ENCODE results near the gene SUMO2. TPM values are rescaled to one million over a fixed set of nuclear protein-coding genes. Genes with fewer than 3 reads are reported as not detected.
"Not testable (repeated sequence)": the region's sequence is repeated elsewhere in the genome, so short reads cannot be mapped to it uniquely, and the experiment has no call there.

SUMO2 gene
- total and polyA plus RNA-seq, 2 of the 4 experiments (the other 2 are of a cell fraction) = 71.3 to 83.7 TPM

- H2AFZ ChIP-seq (replicated peaks; ENCODE audit: low read length, poor library complexity) = peak overlapping the region; percentile 95
- H3K9me1 ChIP-seq (ENCODE audit: insufficient read depth, low read length) = peaks cover 12% of the 10 kb centered on the region; the same call in 1 of the 2 replicates
- H2AK9ac ChIP-seq (replicated peaks; ENCODE audit: low read depth, low read length, poor library complexity) = peak overlapping the region; percentile 68
- peak overlapping the region; percentile 64 for H2BK5ac ChIP-seq (ENCODE audit: low read depth, low read length, poor library complexity, severe bottlenecking)
- H3K79me1 ChIP-seq (ENCODE audit: low read depth in 1 of 2, low read length in 2 of 2) = peaks cover 13 to 58% of the 10 kb centered on the region in 2 experiments
- H3K27me3 ChIP-seq (ENCODE audit: control insufficient read depth, insufficient read depth, low read length); H3K9me3 ChIP-seq (ENCODE audit: control insufficient read depth, insufficient read depth, low read length); H2BK20ac ChIP-seq (ENCODE audit: low read depth, low read length); in situ Hi-C loops (cut with MboI; ENCODE audit: low sequenced_read_pairs); dilution Hi-C loops (cut with HindIII; ENCODE audit: low sequenced_read_pairs, unreplicated experiment); H3K23ac ChIP-seq (ENCODE audit: low read depth, low read length); BruUV-seq (replicated peaks); intact Hi-C loops (cut with micrococcal nuclease); DNase-seq; H2BK15ac ChIP-seq (ENCODE audit: low read depth, low read length); H3K4me1 ChIP-seq (ENCODE audit: control insufficient read depth, insufficient read depth, low read length): not testable (repeated sequence)
- POLR2A ChIA-PET (ENCODE audit: unreplicated experiment) = interaction anchor here (0.7 to 0.9 kb wide), 2 partner anchors 11 to 84 kb away, joined by 4 to 16 read pairs; no protein-coding TSS in a partner anchor
- H3K56ac ChIP-seq (ENCODE audit: extremely low read depth, insufficient read depth, low read length) = 0 out of 2 replicates have a peak overlapping the region, but pooled peaks have one; percentile 47
- 84% methylated on average over 15 of the region's 40 CpGs; no CpG with 5 or more reads in 1 of the 2 experiments for WGBS, 2 experiments (ENCODE audit: extremely low coverage in 2 of 2, insufficient read length in 1 of 2)
- H4K20me1 ChIP-seq (ENCODE audit: insufficient read depth, low read length) = peaks cover 12% of the 10 kb centered on the region; the same call in 1 of the 2 replicates
- H3K4ac ChIP-seq (ENCODE audit: low read depth, low read length) = peak overlapping the region; percentile 89
- peak; percentile 1; the same call in 1 of the 2 replicates for ATAC-seq (ENCODE audit: low read depth)
- H3K18ac ChIP-seq (ENCODE audit: low read depth, low read length) = peak overlapping the region; percentile 81
- peak overlapping the region; percentile 24; the same call in 1 of the 2 replicates for H2BK120ac ChIP-seq (ENCODE audit: low read depth, low read length)
- H3K9ac ChIP-seq (ENCODE audit: low read depth, low read length) = peak overlapping the region; percentile 85
- peak overlapping the region; percentile 87 for H3K27ac ChIP-seq (ENCODE audit: insufficient read depth, low read length)
- peak overlapping the region; percentile 91 for H3K14ac ChIP-seq (replicated peaks; ENCODE audit: low read depth, low read length)
- H4K91ac ChIP-seq (ENCODE audit: insufficient read depth, low read depth, low read length) = peak overlapping the region; percentile 61
- CTCF ChIA-PET = interaction anchor here (0.6 to 1.9 kb wide), 3 partner anchors 18 to 73 kb away, joined by 3 to 10 read pairs (median 4); no protein-coding TSS in a partner anchor
- peak overlapping the region; percentile 91 for H3K4me3 ChIP-seq (ENCODE audit: insufficient read depth, low read depth, low read length)
- peak overlapping the region; percentile 98 for H4K5ac ChIP-seq (ENCODE audit: low read depth, low read length)
- H2AK5ac ChIP-seq (ENCODE audit: low read depth, low read length) = peak overlapping the region; percentile 64
- H3K4me2 ChIP-seq (ENCODE audit: low read depth, low read length) = peak overlapping the region; percentile 80
- H3K36me3 ChIP-seq (ENCODE audit: control insufficient read depth, insufficient read depth, low read length) = peaks cover 21% of the 10 kb centered on the region
- H4K8ac ChIP-seq (ENCODE audit: low read depth in 2 of 2, low read length in 2 of 2) = peak overlapping the region; percentile 92 to 97
These were observed 50.5 kb downstream of the SUMO2 start for GRCh38 chr17:75132018-75133000.

Data from IMR-90 (cell line).